HG02759 (cell line): Measurements from ENCODE around the gene TCEANC.
"Not testable (repeated sequence)": the region's sequence is repeated elsewhere in the genome, so short reads cannot be mapped to it uniquely, and the experiment has no call there.

Experiments used
- ATAC-seq: cut with Tn5 transposase; IDR thresholded peaks from one replicate; pipeline ENCODE4 v1.9.1; 2021; ENCODE audit warnings: mild to moderate bottlenecking, moderate library complexity; ENCODE audit not compliant: unreplicated experiment

Gene TCEANC, protein sequence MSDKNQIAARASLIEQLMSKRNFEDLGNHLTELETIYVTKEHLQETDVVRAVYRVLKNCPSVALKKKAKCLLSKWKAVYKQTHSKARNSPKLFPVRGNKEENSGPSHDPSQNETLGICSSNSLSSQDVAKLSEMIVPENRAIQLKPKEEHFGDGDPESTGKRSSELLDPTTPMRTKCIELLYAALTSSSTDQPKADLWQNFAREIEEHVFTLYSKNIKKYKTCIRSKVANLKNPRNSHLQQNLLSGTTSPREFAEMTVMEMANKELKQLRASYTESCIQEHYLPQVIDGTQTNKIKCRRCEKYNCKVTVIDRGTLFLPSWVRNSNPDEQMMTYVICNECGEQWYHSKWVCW

GRCh38 chrX:13652850-13653693 is at the start of gene TCEANC:
TSS of gene TCEANC (plus strand) at chrX:13653141. CDS start at chrX:13662509, 9,368 bp downstream.
- ATAC-seq, result peak; percentile 93

DNA sequence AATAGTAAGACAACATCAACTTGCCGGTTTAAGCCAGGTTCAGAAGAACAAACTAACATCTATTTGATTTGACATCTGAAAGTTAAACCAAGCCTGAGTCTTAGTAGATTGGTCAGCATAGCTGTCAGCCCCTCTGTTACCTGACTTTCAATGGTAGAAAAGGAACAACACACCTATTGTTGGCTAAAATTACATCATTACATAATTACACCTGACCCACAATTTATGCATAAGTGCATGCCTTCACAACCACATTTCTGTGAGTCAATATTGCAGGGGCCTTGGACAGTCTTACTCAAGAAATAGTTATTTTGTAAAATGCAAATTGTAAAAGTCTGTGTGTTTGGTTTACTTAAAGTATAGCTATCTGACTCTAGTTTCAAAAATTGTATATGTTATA is 47.3 kb upstream of the TCEANC start:
- ATAC-seq, result no peak

DNA sequence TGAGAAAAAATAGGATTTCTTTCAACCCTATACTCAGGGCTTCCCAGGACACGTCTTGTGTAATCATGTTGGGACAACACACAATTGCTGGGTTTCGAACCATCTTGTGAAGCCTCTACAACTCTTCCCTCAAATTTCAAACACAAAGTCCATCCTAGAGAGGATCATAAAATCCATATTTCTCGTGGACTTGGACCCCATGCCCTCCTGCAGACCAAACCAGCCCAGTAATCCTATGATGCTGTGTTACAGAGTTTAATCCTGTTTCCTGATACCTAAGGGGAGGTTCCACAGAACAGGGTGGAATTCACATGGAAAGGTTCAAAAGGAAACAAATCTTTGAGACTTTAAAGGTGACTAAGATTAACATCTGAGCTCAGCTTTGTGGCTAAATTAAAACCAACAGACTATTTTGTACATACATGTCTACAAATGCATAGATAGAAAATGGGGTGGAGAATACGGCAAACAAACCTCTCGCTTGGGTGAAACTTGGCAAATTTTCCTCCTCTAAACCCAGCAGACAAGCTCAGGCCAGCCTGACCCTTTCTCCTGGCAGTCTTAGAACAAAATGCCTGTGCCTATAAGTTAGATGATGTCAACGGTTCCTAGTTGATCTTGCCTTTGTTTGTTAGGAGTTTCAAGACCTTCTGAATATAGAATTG is 45.5 kb upstream of the TCEANC start:
- ATAC-seq, result no peak

DNA sequence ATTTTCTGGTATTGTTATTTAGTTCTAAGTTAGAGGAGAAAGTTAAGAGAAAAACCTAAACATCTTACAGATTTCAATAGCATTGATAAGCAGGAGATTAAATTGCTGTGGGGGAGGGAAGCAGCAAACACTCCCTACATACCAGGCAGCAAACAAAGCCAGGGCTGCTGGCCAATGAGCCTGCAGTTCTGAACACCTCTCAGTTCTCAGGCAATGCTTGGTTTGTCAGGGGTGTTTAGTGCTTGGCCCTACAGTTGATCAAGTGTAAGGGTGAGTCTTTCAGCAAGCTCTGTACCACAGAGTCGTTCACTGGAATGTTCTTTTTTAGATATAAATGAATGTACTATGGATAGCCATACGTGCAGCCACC is 45.0 kb upstream of the TCEANC start:
- no peak for ATAC-seq

DNA sequence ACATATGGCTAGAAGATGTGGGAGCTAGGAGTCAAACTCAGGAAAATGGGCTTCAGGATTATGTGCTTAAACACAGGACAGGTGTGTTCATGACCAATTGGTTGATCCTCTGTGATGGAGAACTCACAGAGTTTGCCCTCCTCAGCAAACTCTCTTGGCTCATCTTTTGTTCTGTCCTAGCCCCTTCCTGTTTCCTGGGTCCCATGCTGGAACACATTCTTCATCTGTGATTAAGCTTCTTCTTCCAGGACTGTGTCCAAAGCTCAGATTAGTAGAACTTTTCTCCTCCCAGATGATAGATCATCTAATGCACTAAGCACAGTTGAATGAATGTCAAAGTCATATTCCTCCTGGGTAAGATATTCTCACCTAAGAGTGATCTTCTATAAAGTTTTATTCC is 38.8 kb upstream of the TCEANC start:
- no peak for ATAC-seq

- ATAC-seq, result no peak
These were observed 32.7 kb upstream of the TCEANC start for GRCh38 chrX:13620207-13620606.

- ATAC-seq, result no peak
These were observed 30.5 kb upstream of the TCEANC start for GRCh38 chrX:13622401-13622964.

GRCh38 chrX:13627306-13627705 is 25.6 kb upstream of the TCEANC start:
- ATAC-seq, result no peak

- ATAC-seq, result not testable (repeated sequence)
These were observed 15.7 kb upstream of the TCEANC start for GRCh38 chrX:13637224-13637623.

DNA sequence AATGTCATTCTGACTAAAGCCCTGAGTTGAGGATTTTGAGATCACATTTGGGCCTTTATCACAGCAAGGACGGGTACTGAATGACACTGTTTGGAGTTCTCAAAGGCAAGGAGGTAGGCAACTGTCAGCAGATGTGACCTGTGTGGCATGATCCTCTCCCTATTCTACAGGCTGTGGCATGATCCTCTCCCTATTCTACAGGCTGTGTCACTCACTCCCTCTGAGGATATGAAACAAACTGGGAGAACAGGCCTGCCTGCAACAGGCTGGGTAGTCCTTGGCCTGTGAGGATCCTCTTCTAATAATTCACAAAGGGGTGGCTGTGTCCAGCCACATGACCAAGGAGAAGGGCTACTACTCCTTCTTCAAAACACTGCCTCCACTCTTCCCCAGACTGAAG is 14.9 kb upstream of the TCEANC start:
- ATAC-seq, result no peak

GRCh38 chrX:13638826-13639225 is 14.1 kb upstream of the TCEANC start:
- no peak for ATAC-seq

DNA sequence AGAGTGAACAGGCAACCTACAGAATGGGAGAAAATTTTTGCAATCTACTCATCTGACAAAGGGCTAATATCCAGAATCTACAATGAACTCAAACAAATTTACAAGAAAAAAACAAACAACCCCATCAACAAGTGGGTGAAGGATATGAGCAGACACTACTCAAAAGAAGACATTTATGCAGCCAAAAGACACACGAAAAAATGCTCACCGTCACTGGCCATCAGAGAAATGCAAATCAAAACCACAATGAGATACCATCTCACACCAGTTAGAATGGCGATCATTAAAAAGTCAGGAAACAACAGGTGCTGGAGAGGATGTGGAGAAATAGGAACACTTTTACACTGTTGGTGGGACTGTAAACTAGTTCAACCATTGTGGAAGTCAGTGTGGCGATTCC is 11.3 kb upstream of the TCEANC start:
- ATAC-seq, result not testable (repeated sequence)

DNA sequence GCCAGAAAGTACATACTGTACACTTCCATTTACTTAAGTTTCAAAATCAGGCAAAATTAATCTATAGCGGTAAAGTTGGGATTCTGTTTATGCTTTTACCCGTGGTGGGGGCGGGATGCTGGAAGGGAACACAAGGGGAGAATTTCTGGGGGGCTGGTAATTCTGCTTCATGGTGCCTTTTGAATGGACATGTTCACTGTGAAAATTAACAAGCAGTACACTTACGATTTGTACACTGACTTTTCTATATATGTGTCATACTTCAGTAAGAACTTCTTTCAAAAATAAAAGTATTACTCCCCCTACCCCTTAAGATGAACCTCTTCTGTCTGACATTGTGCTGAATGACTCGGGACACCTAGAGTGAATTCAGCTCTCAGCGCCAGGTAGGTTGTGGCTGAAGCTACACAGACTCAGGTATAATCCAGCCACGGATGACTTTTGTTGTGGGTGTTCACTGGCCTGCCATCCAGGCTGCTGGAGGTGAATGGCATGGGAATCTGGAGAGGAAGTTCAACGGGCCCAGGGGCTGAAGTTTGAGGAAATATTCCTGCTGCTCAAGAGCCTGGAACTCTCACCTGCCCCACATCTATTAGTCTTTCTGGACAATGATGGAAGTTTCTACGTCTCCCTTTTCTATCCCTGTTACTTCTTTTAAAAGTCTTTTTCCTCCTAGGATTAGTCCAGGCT is 7.3 kb upstream of the TCEANC start:
- ATAC-seq, result no peak

- ATAC-seq, result no peak
These were observed 6.8 kb upstream of the TCEANC start for GRCh38 chrX:13646154-13646549.

DNA sequence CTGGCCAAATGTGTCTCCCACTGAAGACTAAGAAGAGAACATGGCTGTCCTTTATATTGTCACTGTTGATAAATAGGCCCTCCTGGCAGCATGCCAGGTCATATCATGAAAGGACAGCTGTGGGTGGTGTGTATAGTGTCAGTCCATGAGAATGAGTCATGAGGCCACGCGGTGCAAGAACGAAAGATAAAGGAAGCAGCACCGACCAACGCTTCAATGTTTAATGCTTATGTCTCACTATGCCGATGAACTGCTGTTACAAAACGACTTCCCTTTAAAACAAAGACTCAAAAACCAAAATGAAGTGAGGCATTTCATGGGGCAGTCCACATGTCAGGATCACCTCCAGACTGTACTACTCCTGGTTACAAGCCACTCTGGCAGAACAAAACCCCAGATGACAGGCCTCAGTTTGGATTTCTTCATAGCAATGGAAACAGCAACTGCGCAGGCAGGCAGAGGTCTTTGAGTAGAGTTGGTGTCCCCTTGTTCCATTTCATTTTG is 5.2 kb upstream of the TCEANC start:
- no peak for ATAC-seq

DNA sequence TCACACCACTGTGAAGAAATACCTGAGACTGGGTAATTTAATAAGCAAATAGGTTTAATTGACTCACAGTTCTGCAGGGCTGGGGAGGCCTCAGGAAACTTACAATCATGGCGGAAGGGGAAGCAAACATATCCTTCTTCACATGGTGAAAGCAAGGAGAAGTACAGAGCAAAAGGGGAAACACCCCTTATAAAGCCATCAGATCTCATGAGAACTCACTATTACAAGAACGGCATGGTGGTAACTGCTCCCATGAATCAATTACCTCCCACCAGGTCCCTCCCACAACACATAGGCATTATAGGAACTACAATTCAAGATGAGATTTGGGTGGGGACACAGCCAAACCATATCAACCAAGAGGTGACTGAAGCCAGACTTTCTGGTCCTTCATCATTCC is 4.6 kb upstream of the TCEANC start:
- ATAC-seq, result not testable (repeated sequence)

DNA sequence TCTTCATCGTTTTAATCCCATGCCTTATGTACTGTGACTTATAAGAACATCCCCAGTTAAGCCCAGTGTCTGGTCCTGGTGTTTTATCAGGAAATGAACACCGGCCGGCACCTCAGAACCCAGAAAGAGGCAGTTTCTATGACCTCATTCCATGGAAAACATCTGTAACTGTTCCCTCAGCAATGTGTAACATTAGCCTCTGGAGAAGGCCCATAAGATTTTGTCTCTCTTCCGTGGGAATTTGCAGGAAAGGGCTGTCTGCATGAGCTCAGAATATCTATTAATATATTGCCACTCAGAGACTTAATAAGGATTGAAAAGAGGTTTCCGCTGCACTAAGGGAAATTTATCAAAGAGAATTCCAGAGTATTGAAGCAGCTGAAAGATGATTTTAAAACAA is 3.1 kb upstream of the TCEANC start:
- no peak for ATAC-seq

GRCh38 chrX:13650318-13650717 is 2.6 kb upstream of the TCEANC start:
- no peak for ATAC-seq

DNA sequence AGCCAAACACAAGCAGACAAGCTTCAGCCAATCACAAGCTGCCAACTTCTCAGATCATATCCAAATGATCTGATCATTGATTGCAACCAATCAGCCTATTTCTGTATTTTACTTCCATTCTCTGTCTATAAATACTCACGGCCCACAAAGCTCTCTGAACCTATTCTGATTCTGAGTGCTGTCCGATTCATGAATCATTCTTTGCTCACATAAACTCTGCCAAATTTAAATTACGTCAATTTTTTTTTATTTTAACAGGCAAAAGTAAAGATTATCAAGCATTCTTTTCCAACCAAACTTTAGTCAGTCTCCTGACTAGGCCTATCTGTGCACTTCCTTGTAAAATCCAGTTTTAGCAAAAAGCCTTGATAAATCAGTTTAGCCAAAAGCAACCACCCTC is 1.8 kb upstream of the TCEANC start:
- ATAC-seq, result no peak

- ATAC-seq, result peak; percentile 1
These were observed 601 bp upstream of the TCEANC start for GRCh38 chrX:13652287-13652793.
